Transverse colon (tissue), 4 donors: ENCODE measurements around the gene SIRT2.

ENCODE experiments used
- CTCF ChIP-seq, 5 experiments: fragments of 200-600 bp in 3 of 5; fragments of 450-650 bp in 2 of 5; sonication (generic) in 3 of 5; IDR thresholded peaks; 1 replicate in 2 of 5; 2 replicates in 3 of 5; pipeline ENCODE4 v1.5.1; 2016 to 2017; ENCODE audit warnings: antibody characterized with exemption in 5 of 5, inconsistent platforms in 3 of 5, mild to moderate bottlenecking in 2 of 5, moderate library complexity in 1 of 5
- EP300 ChIP-seq: sonication (generic); formaldehyde crosslinking; IDR thresholded peaks from one replicate; pipeline ENCODE4 v1.6.1; 2017; ENCODE audit warnings: antibody characterized with exemption, low read depth
- POLR2A ChIP-seq: fragments of 450-650 bp; IDR thresholded peaks from one replicate; pipeline ENCODE4 v1.6.1; 2016; ENCODE audit warnings: antibody characterized with exemption, mild to moderate bottlenecking, moderate library complexity
- POLR2AphosphoS5 ChIP-seq, 3 donors: sonication (generic); formaldehyde crosslinking; IDR thresholded peaks; one replicate each; pipeline ENCODE4 v1.6.1; 2016; ENCODE audit warnings: antibody characterized with exemption in 3 of 3

DNA sequence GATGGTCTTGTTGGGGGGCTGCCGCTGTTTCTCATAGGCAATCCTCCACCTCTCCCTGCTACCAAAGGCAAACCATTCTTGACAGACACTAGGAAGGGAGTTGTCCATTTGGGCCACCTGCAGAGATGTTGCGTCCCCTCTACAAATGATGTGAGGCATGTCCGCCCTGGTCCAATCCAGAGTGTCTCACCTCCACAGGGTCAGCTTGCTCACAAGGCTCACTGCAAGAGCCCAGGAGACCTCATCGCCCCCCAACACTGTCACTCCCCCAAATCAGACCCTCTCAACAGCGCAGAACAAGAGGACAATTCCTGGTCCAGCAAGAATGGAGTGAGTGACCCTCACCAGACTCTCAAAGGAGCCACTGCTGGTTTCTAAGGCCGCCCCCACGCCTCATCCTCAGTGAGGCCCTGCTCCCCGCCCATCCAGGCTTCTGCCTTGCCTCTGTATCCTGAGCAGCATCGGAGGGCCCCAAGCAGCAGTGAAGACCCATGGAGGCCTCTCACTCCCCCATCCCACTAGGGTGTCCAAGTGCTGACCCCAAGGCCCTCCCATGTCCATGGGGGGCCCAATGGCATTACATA lies 56.2 kb downstream of the SIRT2 start:
- TF ChIP-seq CTCF (IDR thresholded peaks at IDR 0.05), result no peak
- TF ChIP-seq POLR2A, result no peak
- no peak for TF ChIP-seq POLR2AphosphoS5 (IDR thresholded peaks at IDR 0.05)
- TF ChIP-seq EP300, result no peak
